Fibroblast of lung (primary cell): Measurements from ENCODE around the gene CCDC78.

ENCODE experiments used
- EZH2 ChIP-seq: IDR thresholded peaks from 2 replicates; pipeline ENCODE4 v1.5.1; 2012; ENCODE audit warnings: low read length, control low read depth, mild to moderate bottlenecking; ENCODE audit errors: missing control alignments
- TF ChIP-seq, protein P1 (sequence below), 2 donors: IDR thresholded peaks in 1 of 2; conservative IDR thresholded peaks in 1 of 2; 1 replicate in 1 of 2; 2 replicates in 1 of 2; pipeline ENCODE4 v1.5.1; 2011 to 2012; ENCODE audit warnings: low read length in 2 of 2, control low read depth in 1 of 2, inconsistent platforms in 1 of 2, low read depth in 1 of 2, mild to moderate bottlenecking in 1 of 2

GRCh38 chr16:728131-728889 is 2.1 kb upstream of the CCDC78 start:
- TF ChIP-seq, protein P1, sequence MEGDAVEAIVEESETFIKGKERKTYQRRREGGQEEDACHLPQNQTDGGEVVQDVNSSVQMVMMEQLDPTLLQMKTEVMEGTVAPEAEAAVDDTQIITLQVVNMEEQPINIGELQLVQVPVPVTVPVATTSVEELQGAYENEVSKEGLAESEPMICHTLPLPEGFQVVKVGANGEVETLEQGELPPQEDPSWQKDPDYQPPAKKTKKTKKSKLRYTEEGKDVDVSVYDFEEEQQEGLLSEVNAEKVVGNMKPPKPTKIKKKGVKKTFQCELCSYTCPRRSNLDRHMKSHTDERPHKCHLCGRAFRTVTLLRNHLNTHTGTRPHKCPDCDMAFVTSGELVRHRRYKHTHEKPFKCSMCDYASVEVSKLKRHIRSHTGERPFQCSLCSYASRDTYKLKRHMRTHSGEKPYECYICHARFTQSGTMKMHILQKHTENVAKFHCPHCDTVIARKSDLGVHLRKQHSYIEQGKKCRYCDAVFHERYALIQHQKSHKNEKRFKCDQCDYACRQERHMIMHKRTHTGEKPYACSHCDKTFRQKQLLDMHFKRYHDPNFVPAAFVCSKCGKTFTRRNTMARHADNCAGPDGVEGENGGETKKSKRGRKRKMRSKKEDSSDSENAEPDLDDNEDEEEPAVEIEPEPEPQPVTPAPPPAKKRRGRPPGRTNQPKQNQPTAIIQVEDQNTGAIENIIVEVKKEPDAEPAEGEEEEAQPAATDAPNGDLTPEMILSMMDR (conservative IDR thresholded peaks at IDR 0.05 in 1 of 2, IDR thresholded peaks at IDR 0.05 in 1 of 2; ENCODE audit: low read depth in 1 of 2, low read length in 2 of 2) = no peak
- TF ChIP-seq EZH2 = no peak
